ENCODE measurements around the gene ZFY.

Gene ZFY

DNA sequence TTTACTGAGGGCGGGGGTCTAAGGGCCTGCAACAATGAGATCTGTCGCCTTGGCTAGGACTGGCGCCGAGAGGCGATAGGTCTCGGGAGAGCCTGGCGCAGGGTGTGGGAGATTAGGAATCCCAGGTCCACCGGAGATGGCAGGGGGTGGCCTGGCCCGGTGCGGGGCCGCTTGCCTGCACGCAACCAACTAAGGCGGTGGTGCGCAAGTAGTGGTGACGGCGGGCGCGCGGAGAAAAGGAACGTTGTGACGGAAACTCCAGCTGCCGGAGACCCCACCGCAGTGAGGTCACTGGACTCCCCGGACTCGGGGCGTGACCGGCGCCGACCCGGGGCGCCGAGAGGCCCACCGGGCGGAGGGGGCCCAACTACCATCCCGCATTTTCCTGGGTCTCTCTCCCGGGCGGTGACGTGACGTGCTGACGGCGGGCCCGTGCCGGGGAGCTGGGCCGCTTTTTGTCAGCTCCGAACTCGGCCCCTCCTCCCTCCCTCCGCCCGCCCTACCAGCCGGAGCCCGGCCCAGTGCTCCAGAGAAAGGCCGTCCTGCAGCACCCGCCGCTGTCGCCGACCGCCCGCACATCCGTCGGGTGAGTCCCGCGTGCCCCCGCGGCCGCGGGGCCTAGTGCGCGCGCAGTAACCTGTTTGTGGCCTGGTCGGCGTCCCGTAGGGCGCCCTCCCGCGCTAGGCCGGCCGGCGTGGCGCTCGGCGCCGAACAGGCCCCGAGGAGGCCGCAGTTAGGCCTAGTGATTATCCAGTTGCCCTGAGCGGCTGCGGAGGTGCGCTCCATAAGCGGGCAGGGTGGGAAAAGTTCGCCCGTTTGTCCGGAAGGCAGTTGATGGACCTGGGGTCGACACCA, at the start of gene ZFY:
ZFY (plus strand) TSS at position 521 of the 855 bp plus-strand sequence. CDS start 18,556 bp downstream, outside the sequence.
- Histone ChIP-seq H3K9ac (no peak within 1 kb of the TSS), H3K4me3 (no peak within 1 kb of the TSS), H3K27ac (no peak within 1 kb of the TSS)

DNA sequence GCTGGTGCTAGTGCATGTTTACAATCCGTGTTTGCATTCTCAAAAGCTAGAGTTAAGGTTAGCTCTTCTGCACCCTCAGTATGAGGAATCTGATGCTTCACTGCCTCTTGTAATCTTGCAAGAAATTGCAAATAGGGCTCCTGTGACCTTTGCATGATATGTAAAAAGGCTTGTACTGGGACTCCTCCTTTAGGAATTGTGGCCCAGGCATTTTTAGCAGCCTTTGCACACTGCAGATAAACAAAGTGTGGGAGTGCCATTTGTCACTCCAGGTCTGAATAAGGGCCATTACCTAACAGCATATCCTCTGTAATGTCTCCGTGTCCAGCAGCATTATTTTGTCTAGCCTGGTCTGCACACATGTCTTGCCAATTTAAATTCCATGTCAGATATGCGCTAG, 49.3 kb upstream of the ZFY start:
- Histone ChIP-seq H3K4me3 (no peak overlapping the region), H3K27me3 (no peaks in the 10 kb centered on the region), H3K27ac (no peak overlapping the region), H3K4me2 (no peak overlapping the region), H3K36me3 (no peaks in the 10 kb centered on the region), H4K20me1 (no peaks in the 10 kb centered on the region), H3K9ac (no peak overlapping the region), H3K4me1 (no peaks in the 10 kb centered on the region), H3K9me3 (no peaks in the 10 kb centered on the region)
- TF ChIP-seq Cebpa-rat (IDR thresholded peaks at IDR 0.05), result no peak

More for the DNA sequence above, at the start of gene ZFY:
- H3K4me2 ChIP-seq, result no peak within 1 kb of the TSS
- no peaks in the 10 kb centered on the region for H3K4me1 ChIP-seq
- no peaks in the 10 kb centered on the region for H3K27me3 ChIP-seq
- no peaks in the 10 kb centered on the region for H3K36me3 ChIP-seq
- H3K9me3 ChIP-seq, result no peaks in the 10 kb centered on the region
- no peaks in the 10 kb centered on the region for H4K20me1 ChIP-seq
- TF ChIP-seq Cebpa-rat (IDR thresholded peaks at IDR 0.05), result no peak

DNA sequence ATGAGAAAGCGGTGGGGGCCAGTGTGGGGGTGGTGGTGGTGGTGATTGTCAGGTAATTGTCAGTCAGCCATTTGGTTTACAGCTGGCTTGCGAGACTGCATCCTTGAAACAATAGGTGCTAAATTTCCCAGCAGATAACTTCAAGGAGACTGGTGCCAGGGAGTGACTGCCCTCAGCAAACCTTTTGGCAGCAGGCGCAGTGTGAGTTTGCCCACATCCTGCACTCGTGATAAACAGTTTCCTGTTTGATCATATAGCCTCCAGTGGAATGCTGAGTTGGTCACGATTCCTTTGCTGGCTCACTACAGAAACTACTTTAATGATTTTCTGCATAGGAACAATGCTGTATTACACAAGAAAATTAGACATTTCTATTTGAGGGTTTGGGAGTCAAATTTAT, 47.8 kb upstream of the ZFY start:
- H3K27me3 ChIP-seq, result no peaks in the 10 kb centered on the region
- no peaks in the 10 kb centered on the region for H3K4me1 ChIP-seq
- no peaks in the 10 kb centered on the region for H3K9me3 ChIP-seq
- no peak overlapping the region for H3K4me2 ChIP-seq
- no peak overlapping the region for H3K4me3 ChIP-seq
- H4K20me1 ChIP-seq, result no peaks in the 10 kb centered on the region
- no peak overlapping the region for H3K27ac ChIP-seq
- no peaks in the 10 kb centered on the region for H3K36me3 ChIP-seq
- TF ChIP-seq Cebpa-rat (IDR thresholded peaks at IDR 0.05), result no peak
- H3K9ac ChIP-seq, result no peak overlapping the region

DNA sequence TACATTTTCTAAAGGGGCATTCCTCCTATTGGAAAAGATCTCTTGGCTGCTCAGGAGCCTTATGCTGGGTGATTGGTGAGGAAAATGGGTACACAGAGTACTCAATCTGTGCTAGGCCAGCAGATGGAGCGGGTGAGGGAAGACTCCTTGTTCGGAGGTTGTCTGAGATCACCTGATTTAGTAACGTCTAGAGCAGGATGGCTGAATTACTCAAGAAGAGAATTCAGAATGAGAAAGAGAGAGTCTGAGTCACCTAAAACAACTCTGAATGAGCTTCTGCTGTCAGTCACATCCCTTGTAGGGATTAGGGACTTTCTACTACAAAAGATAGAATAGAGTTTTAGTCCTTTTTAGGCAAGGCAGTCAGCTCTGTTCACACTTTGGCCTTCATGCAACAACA, 47.2 kb upstream of the ZFY start:
- no peak overlapping the region for H3K27ac ChIP-seq
- no peak for TF ChIP-seq Cebpa-rat (IDR thresholded peaks at IDR 0.05)
- H3K36me3 ChIP-seq, result no peaks in the 10 kb centered on the region
- H3K4me1 ChIP-seq, result no peaks in the 10 kb centered on the region
- H3K4me2 ChIP-seq, result no peak overlapping the region
- no peaks in the 10 kb centered on the region for H4K20me1 ChIP-seq
- H3K27me3 ChIP-seq, result no peaks in the 10 kb centered on the region
- no peaks in the 10 kb centered on the region for H3K9me3 ChIP-seq
- no peak overlapping the region for H3K4me3 ChIP-seq
- H3K9ac ChIP-seq, result no peak overlapping the region

DNA sequence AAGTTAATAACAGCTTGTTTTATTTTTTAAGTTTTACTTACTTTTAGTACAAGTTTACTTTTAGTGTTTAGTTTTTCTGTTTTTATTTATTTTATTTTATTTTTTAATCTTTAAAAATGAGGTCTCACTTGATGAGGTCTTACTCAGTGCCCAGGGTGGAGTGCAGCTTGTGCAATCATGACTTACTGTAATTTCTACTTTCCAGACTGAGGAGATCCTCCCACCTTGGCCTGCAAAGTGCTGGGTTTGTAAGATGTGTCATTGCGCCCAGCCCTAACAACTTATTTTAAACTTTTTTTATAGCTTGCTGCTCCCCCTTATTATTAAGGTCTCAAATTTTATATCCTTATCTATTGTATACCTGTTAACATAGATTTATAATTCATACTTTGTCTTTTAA, 41.7 kb upstream of the ZFY start:
- no peak for TF ChIP-seq Cebpa-rat (IDR thresholded peaks at IDR 0.05)
- Histone ChIP-seq H3K9me3 (no peaks in the 10 kb centered on the region), H3K27me3 (no peaks in the 10 kb centered on the region), H3K4me1 (no peaks in the 10 kb centered on the region), H3K9ac (no peak overlapping the region), H4K20me1 (no peaks in the 10 kb centered on the region), H3K4me2 (no peak overlapping the region), H3K36me3 (no peaks in the 10 kb centered on the region), H3K4me3 (no peak overlapping the region), H3K27ac (no peak overlapping the region)

DNA sequence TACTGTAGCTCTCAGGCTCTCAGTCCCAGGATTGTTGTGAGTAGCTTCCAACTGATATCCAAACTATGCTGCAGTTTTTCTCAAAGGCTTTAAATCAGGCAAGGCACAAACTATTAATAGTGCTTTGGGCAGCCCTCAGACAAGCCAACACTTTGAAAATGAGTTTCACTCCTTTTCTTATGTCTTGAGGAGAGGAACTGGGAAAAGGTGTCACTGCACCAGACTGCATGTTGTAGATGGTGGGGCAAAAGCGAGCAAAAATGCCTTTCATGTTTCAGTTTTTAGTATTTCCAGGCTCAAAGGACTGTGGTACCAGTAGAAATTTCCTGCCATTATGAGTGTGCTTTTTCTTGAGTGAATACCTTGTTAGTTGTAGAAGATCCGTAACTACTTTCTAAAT, 39.1 kb upstream of the ZFY start:
- no peak overlapping the region for H3K9ac ChIP-seq
- no peak overlapping the region for H3K4me2 ChIP-seq
- H3K9me3 ChIP-seq, result no peaks in the 10 kb centered on the region
- H3K36me3 ChIP-seq, result no peaks in the 10 kb centered on the region
- no peaks in the 10 kb centered on the region for H4K20me1 ChIP-seq
- H3K27me3 ChIP-seq, result no peaks in the 10 kb centered on the region
- H3K4me1 ChIP-seq, result no peaks in the 10 kb centered on the region
- no peak for TF ChIP-seq Cebpa-rat (IDR thresholded peaks at IDR 0.05)
- H3K4me3 ChIP-seq, result no peak overlapping the region
- H3K27ac ChIP-seq, result no peak overlapping the region

DNA sequence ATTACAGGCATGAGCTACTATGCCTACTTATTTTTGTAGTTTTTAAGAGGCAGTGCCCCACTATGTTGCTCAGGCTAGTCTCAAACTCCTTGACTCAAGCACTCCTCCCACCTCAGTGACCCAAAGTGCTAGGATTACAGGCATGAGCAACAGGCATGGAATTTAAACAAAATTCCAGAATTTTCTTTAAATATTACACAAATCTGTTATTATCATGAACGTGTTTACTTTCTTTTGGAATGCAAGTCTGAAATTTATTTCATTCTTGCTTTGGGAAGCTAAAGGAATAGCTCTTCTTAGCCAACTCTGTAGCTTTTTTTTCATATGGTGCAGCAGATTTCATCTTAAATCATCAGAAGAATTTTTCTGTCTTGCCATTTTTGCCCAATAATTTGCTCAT, 27.8 kb upstream of the ZFY start:
- no peak overlapping the region for H3K9ac ChIP-seq
- H3K4me3 ChIP-seq, result no peak overlapping the region
- H3K4me2 ChIP-seq, result no peak overlapping the region
- no peaks in the 10 kb centered on the region for H4K20me1 ChIP-seq
- H3K4me1 ChIP-seq, result no peaks in the 10 kb centered on the region
- H3K36me3 ChIP-seq, result no peaks in the 10 kb centered on the region
- no peak for TF ChIP-seq Cebpa-rat (IDR thresholded peaks at IDR 0.05)
- no peak overlapping the region for H3K27ac ChIP-seq
- no peaks in the 10 kb centered on the region for H3K27me3 ChIP-seq
- no peaks in the 10 kb centered on the region for H3K9me3 ChIP-seq

DNA sequence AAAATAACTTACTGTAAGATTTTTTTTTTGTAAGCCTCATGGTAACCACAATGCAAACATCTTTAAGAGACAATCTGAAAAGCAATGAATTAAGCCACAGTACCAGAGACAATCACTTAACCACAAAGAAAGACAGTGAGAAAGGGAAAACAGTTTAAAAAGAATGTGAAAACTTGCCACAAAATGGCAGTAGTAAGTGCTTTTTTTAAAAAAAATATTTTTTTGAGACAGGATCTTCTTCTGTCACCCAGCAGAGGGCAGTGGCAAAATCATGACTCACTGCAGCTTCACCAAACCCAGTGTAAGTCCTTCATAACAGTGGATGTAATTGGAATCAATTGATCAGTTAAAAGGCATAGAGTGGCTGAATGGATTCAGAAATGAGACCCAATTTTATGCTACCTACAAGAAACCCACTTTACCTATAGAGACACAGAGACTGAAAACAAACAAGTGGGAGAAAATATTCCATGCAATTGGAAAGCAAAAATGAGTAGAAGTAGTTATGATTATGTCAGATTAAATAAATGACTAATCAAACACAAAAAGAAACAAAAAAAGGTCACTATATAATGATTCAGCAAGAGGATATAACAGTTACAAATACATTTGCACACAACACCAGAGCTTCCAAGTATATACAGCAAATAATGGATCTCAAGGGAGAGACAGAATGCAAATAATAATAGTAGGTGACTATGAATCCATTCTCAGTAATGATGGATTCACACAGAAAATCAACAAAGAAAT, 21.9 kb upstream of the ZFY start:
- TF ChIP-seq Cebpa-rat (IDR thresholded peaks at IDR 0.05), result no peak
- no peak overlapping the region for H3K4me3 ChIP-seq
- H3K4me1 ChIP-seq, result no peaks in the 10 kb centered on the region
- no peak overlapping the region for H3K27ac ChIP-seq
- no peaks in the 10 kb centered on the region for H3K9me3 ChIP-seq
- H3K36me3 ChIP-seq, result no peaks in the 10 kb centered on the region
- no peaks in the 10 kb centered on the region for H4K20me1 ChIP-seq
- no peak overlapping the region for H3K9ac ChIP-seq
- H3K4me2 ChIP-seq, result no peak overlapping the region
- no peaks in the 10 kb centered on the region for H3K27me3 ChIP-seq

DNA sequence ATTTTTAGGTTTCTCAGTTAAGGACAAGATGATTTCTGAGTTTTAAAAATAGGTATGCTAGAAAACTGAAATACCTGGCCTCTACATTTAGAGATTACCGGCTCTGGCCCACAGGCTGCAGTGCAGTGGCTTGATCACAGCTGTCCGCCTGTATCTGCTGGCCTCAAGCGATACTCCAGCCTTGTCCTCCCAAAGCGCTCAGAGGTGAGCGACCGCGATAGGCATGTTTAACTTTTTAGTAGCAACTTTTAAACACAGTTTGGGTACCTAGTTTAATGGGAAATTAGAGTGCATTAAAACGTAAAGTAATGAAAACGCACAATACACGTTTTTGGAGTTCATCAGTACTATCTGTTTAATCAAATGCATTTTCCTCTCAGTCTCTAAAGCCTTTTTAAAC, 1.1 kb upstream of the ZFY start:
- no peaks in the 10 kb centered on the region for H3K4me1 ChIP-seq
- no peaks in the 10 kb centered on the region for H4K20me1 ChIP-seq
- H3K4me3 ChIP-seq, result no peak overlapping the region
- no peak overlapping the region for H3K9ac ChIP-seq
- no peaks in the 10 kb centered on the region for H3K27me3 ChIP-seq
- no peak for TF ChIP-seq Cebpa-rat (IDR thresholded peaks at IDR 0.05)
- H3K36me3 ChIP-seq, result no peaks in the 10 kb centered on the region
- H3K27ac ChIP-seq, result no peak overlapping the region
- no peaks in the 10 kb centered on the region for H3K9me3 ChIP-seq
- no peak overlapping the region for H3K4me2 ChIP-seq

DNA sequence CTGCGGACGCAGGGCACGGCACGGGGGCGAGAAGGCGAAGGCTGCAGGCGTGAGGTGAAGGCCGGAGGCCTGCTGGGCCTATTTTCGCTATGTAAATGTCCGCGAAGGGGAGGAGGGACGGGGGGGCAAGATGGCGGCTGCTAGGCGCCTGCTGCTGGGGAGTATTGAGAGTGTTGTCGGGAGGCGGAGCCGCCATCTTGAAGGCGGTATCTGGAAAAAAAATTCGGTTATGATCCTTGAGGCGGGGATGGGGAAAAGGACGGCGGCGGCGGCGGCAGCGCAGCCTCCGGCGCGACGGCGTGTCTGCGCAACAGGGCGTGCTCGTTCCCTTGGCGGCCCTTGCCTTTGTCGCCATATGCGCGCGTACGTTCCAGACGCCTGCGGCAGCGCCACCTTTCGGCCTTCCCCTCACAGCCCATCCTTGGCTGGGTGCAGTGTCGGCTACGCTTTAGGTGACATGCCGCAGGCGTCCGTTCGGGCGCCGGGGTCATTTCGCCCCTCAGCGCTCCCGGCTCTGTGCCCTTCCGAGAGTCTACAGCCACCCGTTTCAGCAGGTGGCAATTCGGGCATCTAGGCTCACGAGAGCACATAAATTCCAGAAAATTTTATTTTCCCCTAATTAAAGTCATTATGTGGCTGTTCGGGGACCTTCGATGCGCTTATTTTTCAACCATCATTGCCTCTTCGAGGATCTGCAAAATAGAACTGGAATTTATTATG, 695 bp downstream of the ZFY start:
- Histone ChIP-seq H3K36me3 (no peaks in the 10 kb centered on the region), H3K4me1 (no peaks in the 10 kb centered on the region), H3K27ac (no peak overlapping the region), H3K4me2 (no peak overlapping the region), H4K20me1 (no peaks in the 10 kb centered on the region), H3K9ac (no peak overlapping the region), H3K4me3 (no peak overlapping the region), H3K27me3 (no peaks in the 10 kb centered on the region), H3K9me3 (no peaks in the 10 kb centered on the region)
- no peak for TF ChIP-seq Cebpa-rat (IDR thresholded peaks at IDR 0.05)

All from BLaER1 (cell line).